Astrocyte (in vitro differentiated cells and primary cell): ENCODE measurements around the gene HS3ST1. TPM values are rescaled to one million over a fixed set of nuclear protein-coding genes. Genes with fewer than 3 reads are reported as not detected.
A peak's percentile ranks its signal among the peaks of the same experiment; 100 is the strongest.

Experiments used
- DNase-seq: peaks from one replicate; pipeline ENCODE4 v3.0.0-alpha.2; 2010; ENCODE audit warnings: low read depth
- FAIRE-seq: peaks from 2 replicates; lab custom pipeline; 2011; peaks lifted over from hg19 to GRCh38; lab: Jason Lieb, UNC
- H2AFZ ChIP-seq: 2 replicates; pipeline ENCODE4 v1.6.0; 2012; ENCODE audit warnings: low read depth, low read length, inconsistent platforms
- H3K27ac ChIP-seq: 2 replicates; pipeline ENCODE4 v1.5.1; 2011; ENCODE audit warnings: low read depth, low read length, inconsistent platforms
- H3K27me3 ChIP-seq: 2 replicates; pipeline ENCODE4 v1.6.0; 2011; ENCODE audit warnings: low read length, inconsistent platforms; ENCODE audit not compliant: insufficient read depth
- H3K36me3 ChIP-seq: 2 replicates; pipeline ENCODE4 v1.5.1; 2011; ENCODE audit warnings: low read length, inconsistent platforms; ENCODE audit not compliant: insufficient read depth
- H3K4me1 ChIP-seq: 2 replicates; pipeline ENCODE4 v1.5.1; 2011; ENCODE audit warnings: low read length, inconsistent platforms; ENCODE audit not compliant: insufficient read depth
- H3K4me2 ChIP-seq: 2 replicates; pipeline ENCODE4 v1.6.0; 2012; ENCODE audit warnings: low read length, inconsistent platforms
- H3K4me3 ChIP-seq: 2 replicates; pipeline ENCODE4 v1.5.1; 2011; ENCODE audit warnings: low read depth, mild to moderate bottlenecking, low read length, inconsistent platforms; ENCODE audit not compliant: insufficient read depth
- H3K79me2 ChIP-seq: 2 replicates; pipeline ENCODE4 v1.6.0; 2012; ENCODE audit warnings: mild to moderate bottlenecking, low read length, inconsistent platforms; ENCODE audit not compliant: insufficient read depth
- H3K9ac ChIP-seq: 2 replicates; pipeline ENCODE4 v1.6.0; 2012; ENCODE audit warnings: mild to moderate bottlenecking, low read length, inconsistent platforms
- H3K9me3 ChIP-seq: 2 replicates; pipeline ENCODE4 v1.5.1; 2012; ENCODE audit warnings: low read depth, mild to moderate bottlenecking, low read length, inconsistent platforms; ENCODE audit not compliant: insufficient read depth
- H4K20me1 ChIP-seq: 2 replicates; pipeline ENCODE4 v1.6.0; 2012; ENCODE audit warnings: low read length, inconsistent platforms; ENCODE audit not compliant: insufficient read depth
- H3K27ac Mint-ChIP-seq: one replicate; pipeline ENCODE4 v1.8.0; 2021; ENCODE audit warnings: mild to moderate bottlenecking, mixed read lengths; ENCODE audit not compliant: unreplicated experiment
- H3K27me3 Mint-ChIP-seq: one replicate; pipeline ENCODE4 v1.8.0; 2021; ENCODE audit warnings: low read depth, mixed read lengths; ENCODE audit not compliant: unreplicated experiment
- H3K36me3 Mint-ChIP-seq: one replicate; pipeline ENCODE4 v1.8.0; 2021; ENCODE audit warnings: low read depth, mixed read lengths; ENCODE audit not compliant: unreplicated experiment
- H3K4me1 Mint-ChIP-seq: one replicate; pipeline ENCODE4 v1.8.0; 2021; ENCODE audit warnings: low read depth, mixed read lengths; ENCODE audit not compliant: unreplicated experiment
- H3K4me3 Mint-ChIP-seq: one replicate; pipeline ENCODE4 v1.8.0; 2021; ENCODE audit warnings: mild to moderate bottlenecking, moderate library complexity, mixed read lengths; ENCODE audit not compliant: unreplicated experiment
- H3K9me3 Mint-ChIP-seq: one replicate; pipeline ENCODE4 v1.8.0; 2021; ENCODE audit warnings: mild to moderate bottlenecking, mixed read lengths; ENCODE audit not compliant: unreplicated experiment
- CTCF ChIP-seq: IDR thresholded peaks from 2 replicates; pipeline ENCODE4 v1.5.1; 2011; ENCODE audit warnings: low read depth, mild to moderate bottlenecking, inconsistent platforms, low read length, moderate library complexity; ENCODE audit not compliant: insufficient read depth
- EZH2 ChIP-seq: IDR thresholded peaks from 2 replicates; pipeline ENCODE4 v1.6.1; 2012; ENCODE audit warnings: mild to moderate bottlenecking, low read length, inconsistent platforms; ENCODE audit not compliant: insufficient read depth
- total RNA-seq: library from RNA; stranded (reverse); gene quantifications from 2 replicates; pipeline ENCODE4 v1.2.1, GENCODE V29; 2021

Gene HS3ST1
- total RNA-seq, 1 donor from 2014 or later: 0.18 TPM

GRCh38 chr4:11424856-11425255 is 3.8 kb downstream of the HS3ST1 start:
- H3K79me2 ChIP-seq: no peaks in the 10 kb centered on the region
- H3K4me3 ChIP-seq: no peak overlapping the region
- H3K36me3 ChIP-seq: no peaks in the 10 kb centered on the region
- no peak overlapping the region for H3K27ac Mint-ChIP-seq
- no peak for DNase-seq
- peaks cover 3% of the 10 kb centered on the region for H4K20me1 ChIP-seq
- no peak overlapping the region for H3K4me3 Mint-ChIP-seq
- H3K27me3 Mint-ChIP-seq: peaks cover 23% of the 10 kb centered on the region
- no peak overlapping the region for H3K27ac ChIP-seq
- TF ChIP-seq CTCF (no peak), EZH2 (no peak)
- H3K27me3 ChIP-seq: peaks cover 25% of the 10 kb centered on the region
- FAIRE-seq: no peak
- no peaks in the 10 kb centered on the region for H3K9me3 Mint-ChIP-seq
- H3K4me1 Mint-ChIP-seq: peaks cover 23% of the 10 kb centered on the region
- no peak overlapping the region for H3K4me2 ChIP-seq
- H3K9me3 ChIP-seq: no peaks in the 10 kb centered on the region
- H3K4me1 ChIP-seq: peaks cover 25% of the 10 kb centered on the region
- H3K36me3 Mint-ChIP-seq: no peaks in the 10 kb centered on the region
- no peak overlapping the region for H3K9ac ChIP-seq
- H2AFZ ChIP-seq: no peak overlapping the region

DNA sequence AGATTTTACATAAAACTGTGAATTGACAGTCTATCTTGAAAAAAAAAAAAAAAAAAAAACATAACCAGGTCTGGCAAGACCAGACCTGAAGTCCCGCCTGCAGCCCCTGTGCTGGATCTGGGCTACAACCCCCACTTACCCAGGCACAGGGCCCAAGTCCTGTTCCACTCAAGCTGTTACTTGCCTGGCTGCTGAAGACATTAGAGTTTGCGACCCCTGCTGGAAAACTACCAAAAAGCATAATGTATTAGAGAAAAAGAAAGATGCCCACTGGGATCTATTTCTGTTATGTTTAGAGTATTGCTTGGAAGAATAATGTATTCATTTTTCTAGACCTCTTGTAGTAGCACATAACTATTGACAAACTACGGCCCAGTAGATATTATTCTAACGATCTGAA is 4.7 kb downstream of the HS3ST1 start:
- Mint-ChIP-seq H3K4me1 (peaks cover 23% of the 10 kb centered on the region), H3K9me3 (no peaks in the 10 kb centered on the region), H3K4me3 (no peak overlapping the region), H3K27me3 (peaks cover 15% of the 10 kb centered on the region), H3K27ac (no peak overlapping the region), H3K36me3 (no peaks in the 10 kb centered on the region)
- Histone ChIP-seq H3K36me3 (no peaks in the 10 kb centered on the region), H3K27me3 (peaks cover 20% of the 10 kb centered on the region), H3K9me3 (no peaks in the 10 kb centered on the region), H3K9ac (no peak overlapping the region), H4K20me1 (peaks cover 3% of the 10 kb centered on the region), H3K4me3 (no peak overlapping the region), H3K79me2 (no peaks in the 10 kb centered on the region), H3K27ac (no peak overlapping the region), H3K4me1 (peaks cover 21% of the 10 kb centered on the region), H3K4me2 (no peak overlapping the region), H2AFZ (no peak overlapping the region)
- no peak for TF ChIP-seq EZH2
- TF ChIP-seq CTCF: peak; percentile 45
- FAIRE-seq (no peak), DNase-seq (no peak)

DNA sequence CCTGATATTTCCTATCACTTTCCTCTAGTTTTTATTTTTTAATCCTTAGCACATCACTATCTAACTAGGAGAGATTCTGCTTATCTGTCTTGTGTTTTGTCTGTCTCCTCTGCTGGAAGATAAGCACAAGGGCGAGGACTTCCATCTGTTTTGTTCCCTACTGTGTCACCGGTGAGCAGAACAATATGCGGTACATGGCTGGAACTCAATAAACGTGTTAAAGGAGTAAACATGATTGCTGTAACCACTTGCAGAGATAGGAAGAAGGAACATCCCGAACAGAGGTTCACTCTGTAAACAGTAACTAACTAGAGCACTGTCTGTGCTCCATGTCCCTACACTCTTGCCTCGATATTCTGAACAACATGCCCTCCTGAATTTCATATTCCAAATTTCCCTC is 5.2 kb downstream of the HS3ST1 start:
- Histone ChIP-seq H2AFZ (no peak overlapping the region), H3K9me3 (no peaks in the 10 kb centered on the region), H4K20me1 (peaks cover 3% of the 10 kb centered on the region), H3K27me3 (peaks cover 20% of the 10 kb centered on the region), H3K4me1 (peaks cover 18% of the 10 kb centered on the region), H3K4me2 (no peak overlapping the region), H3K79me2 (no peaks in the 10 kb centered on the region), H3K4me3 (no peak overlapping the region), H3K27ac (no peak overlapping the region), H3K9ac (no peak overlapping the region), H3K36me3 (no peaks in the 10 kb centered on the region)
- no peak for TF ChIP-seq EZH2
- no peak for TF ChIP-seq CTCF
- Mint-ChIP-seq H3K4me1 (peaks cover 23% of the 10 kb centered on the region), H3K4me3 (no peak overlapping the region), H3K27me3 (peaks cover 15% of the 10 kb centered on the region), H3K27ac (no peak overlapping the region), H3K36me3 (no peaks in the 10 kb centered on the region), H3K9me3 (no peaks in the 10 kb centered on the region)
- DNase-seq: no peak
- FAIRE-seq: no peak
